Measurements from ENCODE around the gene ZFYVE26.

- TF ChIP-seq CTCF (IDR thresholded peaks at IDR 0.05) (no peak), EP300 (IDR thresholded peaks at IDR 0.05) (peak in 1 of 4 donors; percentile 11), POLR2A (IDR thresholded peaks at IDR 0.05) (peak in 2 of 4 donors; percentile 66 to 76)
These were observed at the start of gene ZFYVE26 for GRCh38 chr14:67816326-67817002.

Measured in upper lobe of left lung (tissue), 4 donors.